ENCODE results near the gene FNIP1.

- TF ChIP-seq CTCF (IDR thresholded peaks at IDR 0.05) (no peak), POLR2A (IDR thresholded peaks at IDR 0.05) (no peak)
Measured at GRCh38 chr5:131786036-131786435, 10.8 kb downstream of the FNIP1 start.
